Measurements from ENCODE around the gene TMTC1.

The TMTC1 gene

GRCh38 chr12:29547151-29547632 is 236.6 kb downstream of the TMTC1 start:
- no peak overlapping the region for H3K4me3 ChIP-seq (ENCODE audit: low read depth, low read length)

- H3K4me3 ChIP-seq (ENCODE audit: low read depth, low read length): no peak overlapping the region
Measured at GRCh38 chr12:29546000-29546399, 237.7 kb downstream of the TMTC1 start.

- no peak overlapping the region for H3K4me3 ChIP-seq (ENCODE audit: low read depth, low read length)
Measured at GRCh38 chr12:29545102-29545467, 238.7 kb downstream of the TMTC1 start.

- no peak overlapping the region for H3K4me3 ChIP-seq (ENCODE audit: low read depth, low read length)
Measured at GRCh38 chr12:29544428-29545101, 239.2 kb downstream of the TMTC1 start.

GRCh38 chr12:29543036-29543435 is 240.7 kb downstream of the TMTC1 start:
- no peak overlapping the region for H3K4me3 ChIP-seq (ENCODE audit: low read depth, low read length)

- H3K4me3 ChIP-seq (ENCODE audit: low read depth, low read length): no peak overlapping the region
Measured at GRCh38 chr12:29537298-29537697, 246.4 kb downstream of the TMTC1 start.

GRCh38 chr12:29534935-29535334 is 248.8 kb downstream of the TMTC1 start:
- no peak overlapping the region for H3K4me3 ChIP-seq (ENCODE audit: low read depth, low read length)

GRCh38 chr12:29533815-29534489 is 249.8 kb downstream of the TMTC1 start:
- no peak overlapping the region for H3K4me3 ChIP-seq (ENCODE audit: low read depth, low read length)

GRCh38 chr12:29531471-29531870 is 252.3 kb downstream of the TMTC1 start:
- H3K4me3 ChIP-seq (ENCODE audit: low read depth, low read length): no peak overlapping the region

- no peak overlapping the region for H3K4me3 ChIP-seq (ENCODE audit: low read depth, low read length)
Measured at GRCh38 chr12:29530436-29530835, 253.3 kb downstream of the TMTC1 start.

- no peak overlapping the region for H3K4me3 ChIP-seq (ENCODE audit: low read depth, low read length)
Measured at GRCh38 chr12:29528161-29528560, 255.6 kb downstream of the TMTC1 start.

- no peak overlapping the region for H3K4me3 ChIP-seq (ENCODE audit: low read depth, low read length)
Measured at GRCh38 chr12:29521951-29522350, 261.8 kb downstream of the TMTC1 start.

GRCh38 chr12:29519585-29520182 is 264.1 kb downstream of the TMTC1 start:
- no peak overlapping the region for H3K4me3 ChIP-seq (ENCODE audit: low read depth, low read length)

- no peak overlapping the region for H3K4me3 ChIP-seq (ENCODE audit: low read depth, low read length)
Measured at GRCh38 chr12:29518407-29518806, 265.3 kb downstream of the TMTC1 start.

GRCh38 chr12:29517264-29517663 is 266.5 kb downstream of the TMTC1 start:
- no peak overlapping the region for H3K4me3 ChIP-seq (ENCODE audit: low read depth, low read length)

- H3K4me3 ChIP-seq (ENCODE audit: low read depth, low read length): no peak overlapping the region
Measured at GRCh38 chr12:29516431-29516875, 267.3 kb downstream of the TMTC1 start.

- no peak overlapping the region for H3K4me3 ChIP-seq (ENCODE audit: low read depth, low read length)
Measured at GRCh38 chr12:29510591-29511185, 273.1 kb downstream of the TMTC1 start.

GRCh38 chr12:29509503-29509902 is 274.2 kb downstream of the TMTC1 start:
- no peak overlapping the region for H3K4me3 ChIP-seq (ENCODE audit: low read depth, low read length)

- H3K4me3 ChIP-seq (ENCODE audit: low read depth, low read length): no peak overlapping the region
Measured at GRCh38 chr12:29508949-29509348, 274.8 kb downstream of the TMTC1 start.

GRCh38 chr12:29505122-29505521 is 278.6 kb downstream of the TMTC1 start:
- no peak overlapping the region for H3K4me3 ChIP-seq (ENCODE audit: low read depth, low read length)

- H3K4me3 ChIP-seq (ENCODE audit: low read depth, low read length): no peak overlapping the region
Measured at GRCh38 chr12:29503283-29503682, 280.5 kb downstream of the TMTC1 start.

GRCh38 chr12:29499235-29499634 is 284.5 kb downstream of the TMTC1 start:
- no peak overlapping the region for H3K4me3 ChIP-seq (ENCODE audit: low read depth, low read length)
